HCT116 (cell line): Measurements from ENCODE around the gene GRAP.
"Not testable (repeated sequence)": the region's sequence is repeated elsewhere in the genome, so short reads cannot be mapped to it uniquely, and the experiment has no call there.

ENCODE experiments used
- JUND ChIP-seq: IDR thresholded peaks from 2 replicates; pipeline ENCODE4 v1.6.1; 2012
- POLR2A ChIP-seq: IDR thresholded peaks from 2 replicates; pipeline ENCODE4 v1.7.0; 2011; ENCODE audit warnings: borderline replicate concordance; ENCODE audit not compliant: insufficient read depth, insufficient read length; ENCODE audit errors: extremely low read depth
- POLR2AphosphoS5 ChIP-seq: IDR thresholded peaks from 2 replicates; pipeline ENCODE4 v1.6.1; 2011; ENCODE audit warnings: mild to moderate bottlenecking, low read depth, low read length, moderate library complexity
- TF ChIP-seq, protein P1 (sequence below), 3 experiments: fragments of 200-600 bp in 1 of 3; sonication (generic) in 1 of 3; IDR thresholded peaks in 2 of 3; conservative IDR thresholded peaks in 1 of 3; 2 replicates each; pipeline ENCODE4 v1.5.1; 2012 to 2017; ENCODE audit warnings: low read depth in 2 of 3, low read length in 2 of 3, antibody characterized with exemption in 1 of 3, borderline replicate concordance in 1 of 3, control low read depth in 1 of 3, mild to moderate bottlenecking in 1 of 3, mixed read lengths in 1 of 3, mixed run types in 1 of 3, moderate library complexity in 1 of 3; ENCODE audit not compliant: insufficient read depth in 1 of 3
- TF ChIP-seq, protein P2 (sequence below): IDR thresholded peaks from 2 replicates; pipeline ENCODE4 v1.6.1; 2012; ENCODE audit warnings: low read depth

- TF ChIP-seq POLR2AphosphoS5, POLR2A, JUND: not testable (repeated sequence)
- TF ChIP-seq, protein P1, sequence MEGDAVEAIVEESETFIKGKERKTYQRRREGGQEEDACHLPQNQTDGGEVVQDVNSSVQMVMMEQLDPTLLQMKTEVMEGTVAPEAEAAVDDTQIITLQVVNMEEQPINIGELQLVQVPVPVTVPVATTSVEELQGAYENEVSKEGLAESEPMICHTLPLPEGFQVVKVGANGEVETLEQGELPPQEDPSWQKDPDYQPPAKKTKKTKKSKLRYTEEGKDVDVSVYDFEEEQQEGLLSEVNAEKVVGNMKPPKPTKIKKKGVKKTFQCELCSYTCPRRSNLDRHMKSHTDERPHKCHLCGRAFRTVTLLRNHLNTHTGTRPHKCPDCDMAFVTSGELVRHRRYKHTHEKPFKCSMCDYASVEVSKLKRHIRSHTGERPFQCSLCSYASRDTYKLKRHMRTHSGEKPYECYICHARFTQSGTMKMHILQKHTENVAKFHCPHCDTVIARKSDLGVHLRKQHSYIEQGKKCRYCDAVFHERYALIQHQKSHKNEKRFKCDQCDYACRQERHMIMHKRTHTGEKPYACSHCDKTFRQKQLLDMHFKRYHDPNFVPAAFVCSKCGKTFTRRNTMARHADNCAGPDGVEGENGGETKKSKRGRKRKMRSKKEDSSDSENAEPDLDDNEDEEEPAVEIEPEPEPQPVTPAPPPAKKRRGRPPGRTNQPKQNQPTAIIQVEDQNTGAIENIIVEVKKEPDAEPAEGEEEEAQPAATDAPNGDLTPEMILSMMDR (IDR thresholded peaks at IDR 0.05 in 2 of 3, conservative IDR thresholded peaks at IDR 0.05 in 1 of 3; ENCODE audit: borderline replicate concordance in 1 of 3, insufficient read depth in 1 of 3, low read depth in 2 of 3, low read length in 2 of 3): not testable (repeated sequence)
- TF ChIP-seq, protein P2, sequence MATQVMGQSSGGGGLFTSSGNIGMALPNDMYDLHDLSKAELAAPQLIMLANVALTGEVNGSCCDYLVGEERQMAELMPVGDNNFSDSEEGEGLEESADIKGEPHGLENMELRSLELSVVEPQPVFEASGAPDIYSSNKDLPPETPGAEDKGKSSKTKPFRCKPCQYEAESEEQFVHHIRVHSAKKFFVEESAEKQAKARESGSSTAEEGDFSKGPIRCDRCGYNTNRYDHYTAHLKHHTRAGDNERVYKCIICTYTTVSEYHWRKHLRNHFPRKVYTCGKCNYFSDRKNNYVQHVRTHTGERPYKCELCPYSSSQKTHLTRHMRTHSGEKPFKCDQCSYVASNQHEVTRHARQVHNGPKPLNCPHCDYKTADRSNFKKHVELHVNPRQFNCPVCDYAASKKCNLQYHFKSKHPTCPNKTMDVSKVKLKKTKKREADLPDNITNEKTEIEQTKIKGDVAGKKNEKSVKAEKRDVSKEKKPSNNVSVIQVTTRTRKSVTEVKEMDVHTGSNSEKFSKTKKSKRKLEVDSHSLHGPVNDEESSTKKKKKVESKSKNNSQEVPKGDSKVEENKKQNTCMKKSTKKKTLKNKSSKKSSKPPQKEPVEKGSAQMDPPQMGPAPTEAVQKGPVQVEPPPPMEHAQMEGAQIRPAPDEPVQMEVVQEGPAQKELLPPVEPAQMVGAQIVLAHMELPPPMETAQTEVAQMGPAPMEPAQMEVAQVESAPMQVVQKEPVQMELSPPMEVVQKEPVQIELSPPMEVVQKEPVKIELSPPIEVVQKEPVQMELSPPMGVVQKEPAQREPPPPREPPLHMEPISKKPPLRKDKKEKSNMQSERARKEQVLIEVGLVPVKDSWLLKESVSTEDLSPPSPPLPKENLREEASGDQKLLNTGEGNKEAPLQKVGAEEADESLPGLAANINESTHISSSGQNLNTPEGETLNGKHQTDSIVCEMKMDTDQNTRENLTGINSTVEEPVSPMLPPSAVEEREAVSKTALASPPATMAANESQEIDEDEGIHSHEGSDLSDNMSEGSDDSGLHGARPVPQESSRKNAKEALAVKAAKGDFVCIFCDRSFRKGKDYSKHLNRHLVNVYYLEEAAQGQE: not testable (repeated sequence)
Observed at GRCh38 chr17:19038007-19038406, 8.8 kb downstream of the GRAP start.
